Measurements from ENCODE around the gene CTRB2. TPM values are rescaled to one million over a fixed set of nuclear protein-coding genes. Genes with fewer than 3 reads are reported as not detected.

Gene CTRB2
- total and polyA plus RNA-seq, 2 of the 8 experiments (the other 6 are each of a cell fraction or from before 2014, with no cell fraction given), result not detected

- Histone ChIP-seq H2BK15ac (ENCODE audit: low read length) (no peak overlapping the region), H3K18ac (ENCODE audit: extremely low read depth, low read length) (no peak overlapping the region), H4K91ac (replicated peaks; ENCODE audit: insufficient read length, low read length) (no peak overlapping the region), H3K56ac (replicated peaks; ENCODE audit: insufficient read length, low read depth, low read length) (no peak overlapping the region), H3K9ac (replicated peaks in 1 of 4; ENCODE audit: extremely low read depth in 1 of 4, low read depth in 3 of 4, low read length in 3 of 4) (no peak overlapping the region), H3K79me2 (ENCODE audit: control insufficient read depth in 1 of 2, insufficient read depth in 2 of 2, low read length in 2 of 2) (no peaks in the 10 kb centered on the region), H4K5ac (ENCODE audit: insufficient read length, low read depth, low read length) (no peak overlapping the region), H4K20me1 (replicated peaks in 1 of 2; ENCODE audit: control insufficient read depth in 1 of 2, insufficient read depth in 2 of 2, low read length in 2 of 2) (no peaks in the 10 kb centered on the region), H2BK120ac (replicated peaks; ENCODE audit: low read depth, low read length) (no peak overlapping the region), H2AFZ (ENCODE audit: low read length) (no peak overlapping the region), H3K27ac (ENCODE audit: low read depth, low read length) (no peak overlapping the region), H3K27me3 (replicated peaks in 1 of 4; ENCODE audit: control insufficient read depth in 3 of 4, extremely low read depth in 1 of 4, insufficient read depth in 3 of 4, low read length in 3 of 4) (no peaks in the 10 kb centered on the region), H3K23ac (ENCODE audit: insufficient read length) (no peak overlapping the region), H3K23me2 (ENCODE audit: low read depth, low read length) (no peaks in the 10 kb centered on the region), H2BK5ac (ENCODE audit: low read depth, low read length) (no peak overlapping the region), H2BK20ac (ENCODE audit: low read length) (no peak overlapping the region), H3K14ac (ENCODE audit: insufficient read length) (no peak overlapping the region), H2BK12ac (ENCODE audit: low read depth, low read length) (no peak overlapping the region), H3K79me1 (ENCODE audit: low read depth, low read length) (no peaks in the 10 kb centered on the region), H3K36me3 (ENCODE audit: control insufficient read depth in 2 of 4, insufficient read depth in 4 of 4, low read length in 3 of 4) (no peaks in the 10 kb centered on the region), H3K9me3 (ENCODE audit: insufficient read depth in 2 of 2, low read depth in 1 of 2, low read length in 1 of 2) (no peaks in the 10 kb centered on the region), H3K4me3 (ENCODE audit: extremely low read depth in 1 of 4, insufficient read depth in 2 of 4, low read depth in 3 of 4, low read length in 4 of 4) (no peak overlapping the region), H4K8ac (ENCODE audit: extremely low read depth, insufficient read depth, low read length) (no peak overlapping the region), H3K4ac (replicated peaks; ENCODE audit: insufficient read length, low read depth, low read length) (no peak overlapping the region), H3K4me2 (ENCODE audit: insufficient read depth in 1 of 2, low read depth in 2 of 2, low read length in 2 of 2) (no peak overlapping the region), H3K4me1 (replicated peaks in 1 of 4; ENCODE audit: control insufficient read depth in 3 of 4, insufficient read depth in 4 of 4, low read length in 3 of 4) (peaks cover 0 to 2% (median 0%) of the 10 kb centered on the region in 4 experiments; a peak in 3 of 7 replicates), H2AK5ac (ENCODE audit: low read depth, low read length) (no peak overlapping the region)
- FAIRE-seq (no peak), DNase-seq (ENCODE audit: low read depth in 1 of 2, low spot score in 2 of 2) (no peak)
- POLR2A ChIA-PET (ENCODE audit: partially characterized antibody), result no interaction called here
- CTCF ChIA-PET (ENCODE audit: partially characterized antibody), result interaction anchor here (0.7 kb wide), 1 partner anchor 220 kb away, joined by 5 read pairs; no protein-coding TSS in a partner anchor
- 87% methylated on average over 4 of the region's 4 CpGs; no CpG with 5 or more reads in 1 of the 2 experiments for WGBS, 2 experiments (ENCODE audit: extremely low coverage in 1 of 2, insufficient coverage in 1 of 2, insufficient read length in 1 of 2, insufficient replicate concordance in 2 of 2, low coverage in 1 of 2, low lambda C conversion rate in 2 of 2, missing lambda C conversion rate in 1 of 2)
- no peak for TF ChIP-seq EGR1 (IDR thresholded peaks at IDR 0.05; ENCODE audit: borderline replicate concordance, low read depth, low read length)
These were observed 13.7 kb downstream of the CTRB2 start for GRCh38 chr16:75193265-75193650.
